ENCODE results near the gene ANKRD23.

DNA sequence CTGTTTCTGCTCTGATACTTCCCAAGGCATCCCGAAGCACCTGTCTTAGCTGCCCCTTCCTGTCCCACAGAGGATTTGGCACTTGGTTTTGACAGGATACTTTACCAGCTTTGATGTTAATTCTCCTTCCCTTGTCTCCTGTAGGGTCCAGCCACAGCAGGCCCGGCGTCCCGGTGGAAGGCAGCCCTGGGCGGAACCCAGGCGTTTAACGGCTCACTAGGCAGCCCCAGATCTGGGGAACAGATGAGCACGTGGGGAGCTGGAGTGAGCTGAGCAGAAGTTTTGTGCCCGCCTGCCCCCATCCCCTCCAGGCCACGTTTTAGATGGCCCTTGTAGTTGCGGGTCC, 11.4 kb downstream of the ANKRD23 start:
- TF ChIP-seq, protein P1, sequence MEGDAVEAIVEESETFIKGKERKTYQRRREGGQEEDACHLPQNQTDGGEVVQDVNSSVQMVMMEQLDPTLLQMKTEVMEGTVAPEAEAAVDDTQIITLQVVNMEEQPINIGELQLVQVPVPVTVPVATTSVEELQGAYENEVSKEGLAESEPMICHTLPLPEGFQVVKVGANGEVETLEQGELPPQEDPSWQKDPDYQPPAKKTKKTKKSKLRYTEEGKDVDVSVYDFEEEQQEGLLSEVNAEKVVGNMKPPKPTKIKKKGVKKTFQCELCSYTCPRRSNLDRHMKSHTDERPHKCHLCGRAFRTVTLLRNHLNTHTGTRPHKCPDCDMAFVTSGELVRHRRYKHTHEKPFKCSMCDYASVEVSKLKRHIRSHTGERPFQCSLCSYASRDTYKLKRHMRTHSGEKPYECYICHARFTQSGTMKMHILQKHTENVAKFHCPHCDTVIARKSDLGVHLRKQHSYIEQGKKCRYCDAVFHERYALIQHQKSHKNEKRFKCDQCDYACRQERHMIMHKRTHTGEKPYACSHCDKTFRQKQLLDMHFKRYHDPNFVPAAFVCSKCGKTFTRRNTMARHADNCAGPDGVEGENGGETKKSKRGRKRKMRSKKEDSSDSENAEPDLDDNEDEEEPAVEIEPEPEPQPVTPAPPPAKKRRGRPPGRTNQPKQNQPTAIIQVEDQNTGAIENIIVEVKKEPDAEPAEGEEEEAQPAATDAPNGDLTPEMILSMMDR (IDR thresholded peaks at IDR 0.05), result no peak
- no peak for TF ChIP-seq POLR2A (IDR thresholded peaks at IDR 0.05)
